ENCODE measurements around the gene CXCL11.
"Not testable (repeated sequence)": the region's sequence is repeated elsewhere in the genome, so short reads cannot be mapped to it uniquely, and the experiment has no call there.

CXCL11 gene

GRCh38 chr4:75998525-75999147 lies 37.2 kb downstream of the CXCL11 start:
- not testable (repeated sequence) for DNase-seq

GRCh38 chr4:75997946-75998345 lies 37.9 kb downstream of the CXCL11 start:
- no peak for DNase-seq

- no peak for DNase-seq
Observed at GRCh38 chr4:75997081-75997480, 38.8 kb downstream of the CXCL11 start.

DNA sequence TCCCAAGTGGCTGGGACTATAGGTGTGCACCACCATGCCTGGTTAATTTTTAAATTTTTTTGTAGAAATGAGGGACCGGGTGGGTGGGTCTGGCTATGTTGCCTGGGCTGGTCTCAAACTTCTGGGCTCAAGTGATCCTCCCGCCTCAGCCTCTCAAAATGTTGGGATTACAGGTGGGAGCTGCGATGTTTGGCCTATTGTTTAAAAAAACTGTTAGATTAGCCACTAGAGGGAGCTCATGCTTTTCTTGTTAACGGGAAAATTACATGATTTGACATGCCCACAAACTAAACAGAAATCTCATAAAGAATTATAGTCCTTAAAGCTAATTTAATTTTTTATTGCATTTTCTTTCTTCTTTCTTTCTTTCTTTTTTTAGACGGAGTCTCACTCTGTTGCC lies 40.1 kb downstream of the CXCL11 start:
- DNase-seq, result peak; percentile 73

DNA sequence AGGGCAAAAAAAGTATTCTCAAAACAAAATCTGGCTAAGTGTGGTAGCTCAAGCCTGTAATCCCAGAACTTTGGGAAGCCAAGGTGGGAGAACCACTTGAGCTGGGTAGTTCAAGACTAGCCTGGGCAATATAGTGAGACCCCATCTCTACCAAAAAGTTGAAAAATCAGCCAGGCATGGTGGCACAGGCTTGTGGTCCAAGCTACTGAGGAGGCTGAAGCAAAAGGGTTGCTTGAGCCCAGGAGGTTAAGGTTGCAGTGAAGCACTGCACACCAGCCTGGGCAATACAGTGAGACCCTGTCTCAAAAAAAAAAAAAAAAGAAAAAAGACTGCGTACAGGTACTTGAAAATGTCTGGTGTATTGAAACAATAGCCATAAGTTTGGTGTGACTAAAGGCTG lies 43.4 kb downstream of the CXCL11 start:
- no peak for DNase-seq

- no peak for DNase-seq
Observed at GRCh38 chr4:75989846-75990528, 45.9 kb downstream of the CXCL11 start.

DNA sequence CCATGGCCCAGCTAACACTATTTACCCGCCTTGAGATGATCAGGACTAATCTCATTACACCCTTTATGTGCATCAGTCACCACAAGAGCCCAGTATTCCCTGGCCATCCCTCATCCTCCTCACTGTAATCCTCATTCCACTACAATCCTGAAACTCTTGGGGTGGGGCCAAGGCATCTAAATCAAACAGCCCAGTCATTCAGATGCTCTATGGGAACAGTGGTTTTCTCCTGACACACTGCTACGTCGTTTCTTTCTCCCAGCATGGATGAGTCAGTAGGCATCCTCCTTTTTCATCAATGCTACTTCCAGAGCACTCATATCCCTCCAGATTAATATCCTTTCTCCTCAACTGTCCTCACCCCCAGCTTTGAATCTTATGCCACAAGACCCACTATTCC lies 50.8 kb downstream of the CXCL11 start:
- DNase-seq, result no peak
